ENCODE results near the gene SNX2.
"Not testable (repeated sequence)": the region's sequence is repeated elsewhere in the genome, so short reads cannot be mapped to it uniquely, and the experiment has no call there.

SNX2 gene

DNA sequence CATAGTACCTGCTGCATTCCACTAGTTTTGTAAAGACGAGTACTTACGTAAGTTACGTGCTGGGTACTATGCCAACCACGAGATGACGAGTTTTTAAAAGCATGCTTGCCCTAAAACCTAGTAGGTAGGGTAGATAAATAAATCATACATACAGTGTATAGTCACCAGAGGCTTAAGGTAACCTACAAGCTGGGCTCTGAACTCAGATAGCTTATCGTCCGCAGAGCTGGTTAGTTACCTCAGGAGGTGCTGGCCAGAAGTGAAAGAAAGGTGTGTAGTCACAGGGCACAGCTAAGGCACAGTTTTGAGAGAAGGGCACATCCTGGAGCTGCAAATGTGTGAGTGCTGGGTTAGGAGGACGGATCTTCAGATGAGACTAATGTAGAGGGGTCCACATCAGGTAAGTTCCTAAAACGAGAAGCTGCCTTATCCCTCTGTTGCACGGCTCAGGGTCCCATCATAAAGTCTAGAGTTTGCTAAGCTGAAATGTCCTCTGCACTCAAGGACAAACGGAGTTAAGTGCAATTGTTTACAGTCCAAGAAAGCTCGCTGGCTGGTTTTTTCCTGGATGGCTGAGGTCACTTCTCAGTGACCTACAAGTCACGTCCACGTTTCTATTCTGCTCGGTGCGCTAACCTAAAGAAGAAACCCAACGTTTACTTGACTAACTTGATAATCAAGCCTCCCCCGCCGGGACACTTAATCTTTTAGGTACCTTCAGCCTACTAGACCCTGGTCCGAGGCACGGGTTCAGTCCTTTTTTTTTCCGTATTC is 69.4 kb downstream of the SNX2 start:
- peaks cover 15% of the 10 kb centered on the region for H3K4me1 Mint-ChIP-seq (ENCODE audit: low read depth)

GRCh38 chr5:122844910-122845228 is 70.0 kb downstream of the SNX2 start:
- H3K27me3 Mint-ChIP-seq (ENCODE audit: low read depth) = peaks cover 43% of the 10 kb centered on the region
- no peaks in the 10 kb centered on the region for H3K9me3 Mint-ChIP-seq
- H3K27ac Mint-ChIP-seq = no peak overlapping the region
- H3K36me3 Mint-ChIP-seq (ENCODE audit: low read depth) = no peaks in the 10 kb centered on the region
- H3K4me1 Mint-ChIP-seq (ENCODE audit: low read depth) = peaks cover 15% of the 10 kb centered on the region
- H3K4me3 Mint-ChIP-seq = peak overlapping the region; percentile 82

More for the DNA sequence above, 69.4 kb downstream of the SNX2 start:
- peak overlapping the region; percentile 26 for H3K27ac Mint-ChIP-seq
- H3K9me3 Mint-ChIP-seq = no peaks in the 10 kb centered on the region
- peaks cover 43% of the 10 kb centered on the region for H3K27me3 Mint-ChIP-seq (ENCODE audit: low read depth)
- H3K36me3 Mint-ChIP-seq (ENCODE audit: low read depth) = no peaks in the 10 kb centered on the region
- H3K4me3 Mint-ChIP-seq = peak overlapping the region; percentile 82

GRCh38 chr5:122845229-122846050 is 70.6 kb downstream of the SNX2 start, which contains the start of gene SNX24:
Gene SNX24, plus strand, starts transcription at chr5:122845613. Its CDS starts 21 bp downstream, at chr5:122845634.
- H3K4me1 Mint-ChIP-seq (ENCODE audit: low read depth) = peaks cover 13% of the 10 kb centered on the region
- peak within 1 kb of the TSS; percentile 26 for H3K27ac Mint-ChIP-seq
- H3K9me3 Mint-ChIP-seq = no peaks in the 10 kb centered on the region
- peak within 1 kb of the TSS; percentile 82 for H3K4me3 Mint-ChIP-seq
- H3K36me3 Mint-ChIP-seq (ENCODE audit: low read depth) = no peaks in the 10 kb centered on the region
- H3K27me3 Mint-ChIP-seq (ENCODE audit: low read depth) = peaks cover 40% of the 10 kb centered on the region

DNA sequence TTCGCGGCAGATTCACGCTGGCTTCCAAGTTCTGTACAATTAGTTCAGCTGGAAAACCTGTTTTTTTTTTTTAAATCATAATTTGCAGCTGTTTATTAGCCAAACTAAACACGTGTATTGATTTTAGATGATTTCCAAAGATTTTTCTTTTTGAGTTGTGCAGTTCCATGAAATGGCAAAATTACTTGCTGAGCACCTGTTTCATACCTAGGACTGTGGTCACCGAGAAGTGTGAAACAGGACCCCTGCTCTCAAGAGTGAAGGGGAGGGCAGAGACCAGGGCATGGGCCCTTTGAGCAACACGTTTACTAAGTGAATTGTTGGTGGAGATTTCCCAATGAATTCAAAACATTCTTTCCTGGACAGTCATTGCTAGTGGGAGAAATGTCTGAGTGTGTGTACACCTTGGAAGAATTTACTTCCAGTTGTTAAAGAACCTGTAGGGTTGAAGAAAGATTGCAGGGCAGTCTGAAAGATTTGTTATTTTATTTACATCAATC is 71.2 kb downstream of the SNX2 start:
- Mint-ChIP-seq H3K4me1 (ENCODE audit: low read depth) (peaks cover 10% of the 10 kb centered on the region), H3K27ac (peak overlapping the region; percentile 10), H3K4me3 (peak overlapping the region; percentile 59), H3K9me3 (no peaks in the 10 kb centered on the region), H3K36me3 (ENCODE audit: low read depth) (no peaks in the 10 kb centered on the region), H3K27me3 (ENCODE audit: low read depth) (peaks cover 39% of the 10 kb centered on the region)

DNA sequence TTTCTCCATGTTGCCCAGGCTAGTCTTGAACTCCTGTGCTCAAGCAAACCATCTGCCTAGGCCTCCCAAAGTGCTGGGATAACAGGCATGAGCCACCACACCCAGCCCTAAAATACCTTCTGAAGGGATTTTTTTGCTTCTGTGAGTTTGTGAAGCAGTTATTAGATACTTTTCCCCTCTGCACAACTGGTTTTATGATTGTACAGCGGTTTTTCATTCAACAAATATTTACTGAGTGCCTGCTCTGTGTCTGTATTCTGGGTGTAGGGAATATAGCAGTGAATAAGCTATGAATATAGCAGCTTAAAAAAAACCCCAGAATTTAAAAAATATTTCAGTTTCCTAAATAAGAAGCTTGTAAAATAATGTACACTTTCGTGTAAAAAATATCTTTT is 72.8 kb downstream of the SNX2 start:
- Mint-ChIP-seq H3K4me1 (ENCODE audit: low read depth) (peaks cover 10% of the 10 kb centered on the region), H3K4me3 (no peak overlapping the region), H3K27me3 (ENCODE audit: low read depth) (peaks cover 32% of the 10 kb centered on the region), H3K36me3 (ENCODE audit: low read depth) (no peaks in the 10 kb centered on the region), H3K27ac (no peak overlapping the region), H3K9me3 (no peaks in the 10 kb centered on the region)

- no peaks in the 10 kb centered on the region for H3K9me3 Mint-ChIP-seq
- no peak overlapping the region for H3K4me3 Mint-ChIP-seq
- no peak overlapping the region for H3K27ac Mint-ChIP-seq
- H3K27me3 Mint-ChIP-seq (ENCODE audit: low read depth) = peaks cover 16% of the 10 kb centered on the region
- peaks cover 1% of the 10 kb centered on the region for H3K4me1 Mint-ChIP-seq (ENCODE audit: low read depth)
- no peaks in the 10 kb centered on the region for H3K36me3 Mint-ChIP-seq (ENCODE audit: low read depth)
Measured at GRCh38 chr5:122849771-122850170, 74.9 kb downstream of the SNX2 start.

GRCh38 chr5:122857538-122857937 is 82.7 kb downstream of the SNX2 start:
- not testable (repeated sequence) for H3K9me3 Mint-ChIP-seq; H3K4me1 Mint-ChIP-seq (ENCODE audit: low read depth); H3K27me3 Mint-ChIP-seq (ENCODE audit: low read depth); H3K4me3 Mint-ChIP-seq; H3K27ac Mint-ChIP-seq; H3K36me3 Mint-ChIP-seq (ENCODE audit: low read depth)

GRCh38 chr5:122858451-122858850 is 83.6 kb downstream of the SNX2 start:
- Mint-ChIP-seq H3K27me3 (ENCODE audit: low read depth) (peaks cover 5% of the 10 kb centered on the region), H3K4me1 (ENCODE audit: low read depth) (no peaks in the 10 kb centered on the region), H3K36me3 (ENCODE audit: low read depth) (no peaks in the 10 kb centered on the region), H3K27ac (no peak overlapping the region), H3K4me3 (no peak overlapping the region), H3K9me3 (no peaks in the 10 kb centered on the region)

GRCh38 chr5:122863240-122863639 is 88.4 kb downstream of the SNX2 start:
- no peaks in the 10 kb centered on the region for H3K4me1 Mint-ChIP-seq (ENCODE audit: low read depth)
- no peak overlapping the region for H3K27ac Mint-ChIP-seq
- H3K36me3 Mint-ChIP-seq (ENCODE audit: low read depth) = no peaks in the 10 kb centered on the region
- no peaks in the 10 kb centered on the region for H3K9me3 Mint-ChIP-seq
- H3K4me3 Mint-ChIP-seq = no peak overlapping the region
- H3K27me3 Mint-ChIP-seq (ENCODE audit: low read depth) = peaks cover 5% of the 10 kb centered on the region

- no peaks in the 10 kb centered on the region for H3K36me3 Mint-ChIP-seq (ENCODE audit: low read depth)
- H3K27me3 Mint-ChIP-seq (ENCODE audit: low read depth) = peaks cover 5% of the 10 kb centered on the region
- H3K27ac Mint-ChIP-seq = no peak overlapping the region
- no peaks in the 10 kb centered on the region for H3K4me1 Mint-ChIP-seq (ENCODE audit: low read depth)
- no peaks in the 10 kb centered on the region for H3K9me3 Mint-ChIP-seq
- H3K4me3 Mint-ChIP-seq = no peak overlapping the region
Measured at GRCh38 chr5:122863721-122864120, 88.8 kb downstream of the SNX2 start.

GRCh38 chr5:122864400-122864799 is 89.5 kb downstream of the SNX2 start:
- H3K9me3 Mint-ChIP-seq = no peaks in the 10 kb centered on the region
- no peaks in the 10 kb centered on the region for H3K36me3 Mint-ChIP-seq (ENCODE audit: low read depth)
- no peaks in the 10 kb centered on the region for H3K4me1 Mint-ChIP-seq (ENCODE audit: low read depth)
- H3K27me3 Mint-ChIP-seq (ENCODE audit: low read depth) = peaks cover 5% of the 10 kb centered on the region
- H3K4me3 Mint-ChIP-seq = no peak overlapping the region
- H3K27ac Mint-ChIP-seq = no peak overlapping the region

DNA sequence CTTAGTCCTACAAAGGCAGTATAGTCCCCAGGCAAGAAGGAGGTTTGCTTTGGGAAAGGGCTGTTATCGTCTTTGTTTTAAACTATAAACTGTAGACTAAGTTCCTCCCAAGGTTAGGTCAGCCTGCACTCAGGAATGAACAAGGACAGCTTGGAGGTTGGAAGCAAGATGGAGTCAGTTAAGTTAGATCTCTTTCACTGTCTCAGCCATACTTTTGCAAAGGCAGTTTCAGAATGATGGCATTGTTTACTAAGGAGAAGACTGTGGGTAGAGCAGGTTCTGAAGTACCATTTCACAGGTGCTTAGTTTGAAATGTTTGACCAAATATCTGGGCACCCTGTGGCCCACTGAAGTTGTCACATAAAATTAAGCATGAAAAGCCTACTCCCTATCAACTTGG is 90.0 kb downstream of the SNX2 start:
- Mint-ChIP-seq H3K9me3 (no peaks in the 10 kb centered on the region), H3K4me1 (ENCODE audit: low read depth) (no peaks in the 10 kb centered on the region), H3K36me3 (ENCODE audit: low read depth) (no peaks in the 10 kb centered on the region), H3K27me3 (ENCODE audit: low read depth) (peaks cover 4% of the 10 kb centered on the region), H3K27ac (no peak overlapping the region), H3K4me3 (no peak overlapping the region)

- H3K27me3 Mint-ChIP-seq (ENCODE audit: low read depth) = no peaks in the 10 kb centered on the region
Measured at GRCh38 chr5:122870219-122870856, 95.5 kb downstream of the SNX2 start.

DNA sequence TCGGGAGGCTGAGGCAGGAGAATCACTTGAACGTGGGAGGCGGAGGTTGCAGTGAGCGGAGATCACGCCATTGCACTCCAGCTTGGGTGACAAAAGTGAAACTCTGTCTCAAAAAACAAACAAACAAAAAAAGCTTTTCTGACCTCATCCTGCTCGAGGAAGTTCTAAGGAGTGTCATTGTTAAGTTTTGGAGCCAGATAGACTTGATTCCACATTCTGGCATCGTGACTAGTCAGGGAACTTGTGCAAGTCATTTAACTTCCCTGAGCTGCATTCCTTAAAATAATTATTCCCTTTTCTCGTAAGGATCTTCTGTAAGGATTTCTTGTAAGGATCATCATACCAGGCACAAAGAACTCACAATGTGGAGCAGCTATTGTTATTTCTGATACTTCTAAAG is 96.8 kb downstream of the SNX2 start:
- Mint-ChIP-seq H3K9me3 (no peaks in the 10 kb centered on the region), H3K27me3 (ENCODE audit: low read depth) (no peaks in the 10 kb centered on the region), H3K27ac (no peak overlapping the region), H3K4me3 (no peak overlapping the region), H3K4me1 (ENCODE audit: low read depth) (no peaks in the 10 kb centered on the region), H3K36me3 (ENCODE audit: low read depth) (no peaks in the 10 kb centered on the region)

More at GRCh38 chr5:122870219-122870856, 95.5 kb downstream of the SNX2 start:
- Mint-ChIP-seq H3K27ac (no peak overlapping the region), H3K4me1 (ENCODE audit: low read depth) (no peaks in the 10 kb centered on the region), H3K36me3 (ENCODE audit: low read depth) (no peaks in the 10 kb centered on the region), H3K9me3 (no peaks in the 10 kb centered on the region), H3K4me3 (no peak overlapping the region)
